ENCODE results near the gene CA6. TPM values are rescaled to one million over a fixed set of nuclear protein-coding genes. Genes with fewer than 3 reads are reported as not detected.

The CA6 gene
- polyA plus RNA-seq, 2 of the 4 experiments (the other 2 are of a cell fraction) = not detected

DNA sequence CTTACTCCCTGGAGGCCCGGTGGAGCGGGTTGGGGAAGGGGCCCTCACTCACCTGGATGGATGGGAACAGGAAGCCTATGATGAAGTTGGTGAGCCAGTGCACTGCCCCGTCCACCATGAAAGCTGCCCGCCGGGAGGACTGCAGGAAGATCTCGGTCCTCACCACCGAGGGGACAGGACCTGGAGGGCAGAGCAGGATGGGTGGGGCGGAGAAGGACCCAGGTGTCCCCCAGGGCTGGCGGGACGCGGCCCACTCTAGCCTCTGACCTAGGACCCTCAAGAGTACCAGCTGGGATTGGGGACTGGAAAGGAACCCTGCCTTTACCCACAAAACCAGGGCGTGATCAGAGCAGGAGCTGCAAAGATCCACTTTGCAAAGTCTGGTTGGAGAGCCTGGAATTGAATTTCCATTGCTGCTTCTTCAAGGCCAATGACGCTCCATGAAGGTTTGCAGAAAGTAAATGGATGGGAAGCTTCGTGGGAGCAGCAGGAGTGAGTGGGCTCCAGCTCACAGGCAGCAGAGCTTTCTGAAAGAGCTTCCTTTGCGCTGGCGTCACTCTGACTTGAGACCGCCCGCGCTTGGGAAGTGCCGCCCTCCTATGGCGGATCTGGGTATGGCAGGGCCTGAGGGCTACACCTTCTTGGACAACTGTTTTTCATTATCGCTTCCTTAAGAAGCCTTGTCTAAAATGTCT is 59.2 kb downstream of the CA6 start:
- H3K4me2 ChIP-seq = peak overlapping the region; percentile 43; the same call in 2 of the 3 replicates
- TF ChIP-seq SMC3 (IDR thresholded peaks at IDR 0.05) (peak; percentile 81), RAD21 (conservative IDR thresholded peaks at IDR 0.05 in 1 of 2, IDR thresholded peaks at IDR 0.05 in 1 of 2) (peak; percentile 72 to 79), CHD4 (IDR thresholded peaks at IDR 0.05; ENCODE audit: borderline replicate concordance) (no peak)
- TF ChIP-seq, protein P1, sequence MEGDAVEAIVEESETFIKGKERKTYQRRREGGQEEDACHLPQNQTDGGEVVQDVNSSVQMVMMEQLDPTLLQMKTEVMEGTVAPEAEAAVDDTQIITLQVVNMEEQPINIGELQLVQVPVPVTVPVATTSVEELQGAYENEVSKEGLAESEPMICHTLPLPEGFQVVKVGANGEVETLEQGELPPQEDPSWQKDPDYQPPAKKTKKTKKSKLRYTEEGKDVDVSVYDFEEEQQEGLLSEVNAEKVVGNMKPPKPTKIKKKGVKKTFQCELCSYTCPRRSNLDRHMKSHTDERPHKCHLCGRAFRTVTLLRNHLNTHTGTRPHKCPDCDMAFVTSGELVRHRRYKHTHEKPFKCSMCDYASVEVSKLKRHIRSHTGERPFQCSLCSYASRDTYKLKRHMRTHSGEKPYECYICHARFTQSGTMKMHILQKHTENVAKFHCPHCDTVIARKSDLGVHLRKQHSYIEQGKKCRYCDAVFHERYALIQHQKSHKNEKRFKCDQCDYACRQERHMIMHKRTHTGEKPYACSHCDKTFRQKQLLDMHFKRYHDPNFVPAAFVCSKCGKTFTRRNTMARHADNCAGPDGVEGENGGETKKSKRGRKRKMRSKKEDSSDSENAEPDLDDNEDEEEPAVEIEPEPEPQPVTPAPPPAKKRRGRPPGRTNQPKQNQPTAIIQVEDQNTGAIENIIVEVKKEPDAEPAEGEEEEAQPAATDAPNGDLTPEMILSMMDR (IDR thresholded peaks at IDR 0.05) = peak; percentile 72
- CTCF ChIA-PET = interaction anchor here (0.6 to 4.9 kb wide), 59 partner anchors 8 to 1193 kb away, joined by 3 to 71 read pairs (median 4); partner anchors contain the start of gene SLC2A7

DNA sequence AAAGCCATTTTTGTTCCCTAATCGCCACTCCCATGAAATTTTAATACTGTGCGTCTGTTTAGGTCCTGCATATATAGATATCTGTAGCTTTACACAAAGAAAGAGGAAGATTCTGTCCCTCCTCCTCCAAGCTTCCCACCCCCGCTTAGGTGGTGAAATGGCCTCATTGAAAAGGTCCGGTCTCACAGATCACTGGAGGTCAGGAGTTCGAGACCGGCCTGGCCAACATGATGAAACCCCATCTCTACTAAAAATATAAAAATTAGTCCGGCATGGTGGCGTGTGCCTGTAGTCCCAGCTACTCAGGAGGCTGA is 59.7 kb downstream of the CA6 start:
- H3K4me3 ChIP-seq = no peak overlapping the region
- peak overlapping the region; percentile 43; the same call in 1 of the 3 replicates for H3K4me2 ChIP-seq
- TF ChIP-seq EP300 (IDR thresholded peaks at IDR 0.05) (no peak), RAD21 (conservative IDR thresholded peaks at IDR 0.05 in 1 of 2, IDR thresholded peaks at IDR 0.05 in 1 of 2) (no peak), ZSCAN20 (CRISPR knock-in tag; IDR thresholded peaks at IDR 0.05) (no peak), EHF (CRISPR knock-in tag; IDR thresholded peaks at IDR 0.05) (no peak), KDM5A (IDR thresholded peaks at IDR 0.05) (no peak), RFX5 (IDR thresholded peaks at IDR 0.05) (no peak), HOXB13 (CRISPR knock-in tag; IDR thresholded peaks at IDR 0.05; ENCODE audit: low read depth) (no peak), ESRRA (IDR thresholded peaks at IDR 0.05; ENCODE audit: borderline replicate concordance, low read length) (no peak), PHF8 (IDR thresholded peaks at IDR 0.05; ENCODE audit: borderline replicate concordance, low read depth) (no peak), CBX8 (IDR thresholded peaks at IDR 0.05) (no peak), JUN (IDR thresholded peaks at IDR 0.05) (no peak), SMC3 (IDR thresholded peaks at IDR 0.05) (no peak), CHD2 (IDR thresholded peaks at IDR 0.05; ENCODE audit: low read length, partially characterized antibody) (no peak), POLR2AphosphoS2 (conservative IDR thresholded peaks at IDR 0.05; ENCODE audit: low read length) (no peak)
- TF ChIP-seq, protein P2, sequence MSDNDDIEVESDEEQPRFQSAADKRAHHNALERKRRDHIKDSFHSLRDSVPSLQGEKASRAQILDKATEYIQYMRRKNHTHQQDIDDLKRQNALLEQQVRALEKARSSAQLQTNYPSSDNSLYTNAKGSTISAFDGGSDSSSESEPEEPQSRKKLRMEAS (IDR thresholded peaks at IDR 0.05) = no peak
- TF ChIP-seq, protein P3, sequence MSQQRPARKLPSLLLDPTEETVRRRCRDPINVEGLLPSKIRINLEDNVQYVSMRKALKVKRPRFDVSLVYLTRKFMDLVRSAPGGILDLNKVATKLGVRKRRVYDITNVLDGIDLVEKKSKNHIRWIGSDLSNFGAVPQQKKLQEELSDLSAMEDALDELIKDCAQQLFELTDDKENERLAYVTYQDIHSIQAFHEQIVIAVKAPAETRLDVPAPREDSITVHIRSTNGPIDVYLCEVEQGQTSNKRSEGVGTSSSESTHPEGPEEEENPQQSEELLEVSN (IDR thresholded peaks at IDR 0.05; ENCODE audit: borderline replicate concordance, low read depth) = no peak
- TF ChIP-seq, protein P4, sequence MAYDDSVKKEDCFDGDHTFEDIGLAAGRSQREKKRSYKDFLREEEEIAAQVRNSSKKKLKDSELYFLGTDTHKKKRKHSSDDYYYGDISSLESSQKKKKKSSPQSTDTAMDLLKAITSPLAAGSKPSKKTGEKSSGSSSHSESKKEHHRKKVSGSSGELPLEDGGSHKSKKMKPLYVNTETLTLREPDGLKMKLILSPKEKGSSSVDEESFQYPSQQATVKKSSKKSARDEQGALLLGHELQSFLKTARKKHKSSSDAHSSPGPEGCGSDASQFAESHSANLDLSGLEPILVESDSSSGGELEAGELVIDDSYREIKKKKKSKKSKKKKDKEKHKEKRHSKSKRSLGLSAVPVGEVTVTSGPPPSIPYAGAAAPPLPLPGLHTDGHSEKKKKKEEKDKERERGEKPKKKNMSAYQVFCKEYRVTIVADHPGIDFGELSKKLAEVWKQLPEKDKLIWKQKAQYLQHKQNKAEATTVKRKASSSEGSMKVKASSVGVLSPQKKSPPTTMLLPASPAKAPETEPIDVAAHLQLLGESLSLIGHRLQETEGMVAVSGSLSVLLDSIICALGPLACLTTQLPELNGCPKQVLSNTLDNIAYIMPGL (CRISPR knock-in tag; IDR thresholded peaks at IDR 0.05; ENCODE audit: borderline replicate concordance) = no peak
- TF ChIP-seq, protein P1 (IDR thresholded peaks at IDR 0.05) = no peak; the same call in 2 of the 3 replicates
- TF ChIP-seq, protein P5, sequence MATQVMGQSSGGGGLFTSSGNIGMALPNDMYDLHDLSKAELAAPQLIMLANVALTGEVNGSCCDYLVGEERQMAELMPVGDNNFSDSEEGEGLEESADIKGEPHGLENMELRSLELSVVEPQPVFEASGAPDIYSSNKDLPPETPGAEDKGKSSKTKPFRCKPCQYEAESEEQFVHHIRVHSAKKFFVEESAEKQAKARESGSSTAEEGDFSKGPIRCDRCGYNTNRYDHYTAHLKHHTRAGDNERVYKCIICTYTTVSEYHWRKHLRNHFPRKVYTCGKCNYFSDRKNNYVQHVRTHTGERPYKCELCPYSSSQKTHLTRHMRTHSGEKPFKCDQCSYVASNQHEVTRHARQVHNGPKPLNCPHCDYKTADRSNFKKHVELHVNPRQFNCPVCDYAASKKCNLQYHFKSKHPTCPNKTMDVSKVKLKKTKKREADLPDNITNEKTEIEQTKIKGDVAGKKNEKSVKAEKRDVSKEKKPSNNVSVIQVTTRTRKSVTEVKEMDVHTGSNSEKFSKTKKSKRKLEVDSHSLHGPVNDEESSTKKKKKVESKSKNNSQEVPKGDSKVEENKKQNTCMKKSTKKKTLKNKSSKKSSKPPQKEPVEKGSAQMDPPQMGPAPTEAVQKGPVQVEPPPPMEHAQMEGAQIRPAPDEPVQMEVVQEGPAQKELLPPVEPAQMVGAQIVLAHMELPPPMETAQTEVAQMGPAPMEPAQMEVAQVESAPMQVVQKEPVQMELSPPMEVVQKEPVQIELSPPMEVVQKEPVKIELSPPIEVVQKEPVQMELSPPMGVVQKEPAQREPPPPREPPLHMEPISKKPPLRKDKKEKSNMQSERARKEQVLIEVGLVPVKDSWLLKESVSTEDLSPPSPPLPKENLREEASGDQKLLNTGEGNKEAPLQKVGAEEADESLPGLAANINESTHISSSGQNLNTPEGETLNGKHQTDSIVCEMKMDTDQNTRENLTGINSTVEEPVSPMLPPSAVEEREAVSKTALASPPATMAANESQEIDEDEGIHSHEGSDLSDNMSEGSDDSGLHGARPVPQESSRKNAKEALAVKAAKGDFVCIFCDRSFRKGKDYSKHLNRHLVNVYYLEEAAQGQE (IDR thresholded peaks at IDR 0.05) = no peak
- ChIA-PET POLR2A (no interaction called here), CTCF (interaction anchor here (0.7 to 4.9 kb wide), 46 partner anchors 9 to 437 kb away, joined by 3 to 71 read pairs (median 6); partner anchors contain the start of gene SLC2A7)
- no peaks in the 10 kb centered on the region for H3K9me3 ChIP-seq
- no peak overlapping the region for H3K27ac ChIP-seq
- H3K4me1 ChIP-seq = peaks cover 15% of the 10 kb centered on the region
- ATAC-seq (no peak), FAIRE-seq (no peak), DNase-seq (ENCODE audit: low read depth in 1 of 2, low spot score in 1 of 2) (no peak)
- WGBS (ENCODE audit: missing lambda C conversion rate) = 39% methylated on average over 8 of the region's 8 CpGs

More for the DNA sequence above, 59.2 kb downstream of the CA6 start:
- WGBS (ENCODE audit: missing lambda C conversion rate) = 40% methylated on average over 20 of the region's 22 CpGs
- peak overlapping the region in 1 of 2 experiments; percentile 66; a peak in 4 of 6 replicates for H3K27ac ChIP-seq
- no peak overlapping the region for H3K4me3 ChIP-seq
- H3K9me3 ChIP-seq = no peaks in the 10 kb centered on the region
- DNase-seq (ENCODE audit: low read depth in 1 of 2, low spot score in 1 of 2) (peak; percentile 77 to 83), FAIRE-seq (no peak), ATAC-seq (peak; percentile 93 to 95)
- POLR2A ChIA-PET = interaction anchor here (0.6 kb wide), 1 partner anchor 96 kb away, joined by 3 read pairs; no protein-coding TSS in a partner anchor
- H3K4me1 ChIP-seq = peaks cover 15% of the 10 kb centered on the region

Measured in A549 (cell line).